ENCODE results near the gene CAPN1.

DNA sequence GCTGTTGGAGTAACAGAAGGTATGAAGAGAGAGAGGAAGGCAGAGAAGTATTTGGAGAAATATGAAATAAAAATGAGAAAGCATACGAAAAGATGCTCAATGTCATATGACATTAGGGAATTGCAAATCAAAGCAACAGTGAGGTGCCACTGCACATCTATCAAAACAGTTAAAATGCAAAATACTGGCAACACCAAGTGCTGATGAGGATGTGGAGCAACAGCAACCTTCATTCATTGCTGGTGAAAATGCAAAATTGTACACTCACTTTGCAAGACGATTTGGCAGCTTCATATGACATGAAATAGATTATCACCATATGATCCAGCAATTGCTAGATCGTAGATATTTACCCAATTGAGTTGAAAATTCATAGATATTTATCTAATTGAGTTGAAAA is 21.1 kb upstream of the CAPN1 start:
- TF ChIP-seq POLR2A (IDR thresholded peaks at IDR 0.05; ENCODE audit: low read length) = no peak
- no peak for TF ChIP-seq GATA1 (IDR thresholded peaks at IDR 0.05; ENCODE audit: low read depth, low read length)

Measured in erythroblast (primary cell).